Coronary artery (tissue), 2 donors: ENCODE data around the gene ANTXR1.

Experiments
- DNase-seq: peaks from one replicate; pipeline ENCODE4 v3.0.0-alpha.2; 2017; ENCODE audit warnings: low spot score
- H3K27ac ChIP-seq, 2 donors: fragments of 200-600 bp; sonication (generic); one replicate each; pipeline ENCODE4 v1.5.1; 2016 to 2019
- H3K4me3 ChIP-seq: fragments of 200-600 bp; sonication (generic); 2 replicates; pipeline ENCODE4 v1.5.1; 2016; ENCODE audit warnings: mild to moderate bottlenecking, moderate library complexity
- CTCF ChIP-seq: fragments of 200-600 bp; sonication (generic); IDR thresholded peaks from one replicate; pipeline ENCODE4 v1.5.1; 2019; ENCODE audit warnings: antibody characterized with exemption

ANTXR1 gene

GRCh38 chr2:69111076-69111475, 98.1 kb downstream of the ANTXR1 start:
- TF ChIP-seq CTCF: no peak
- H3K27ac ChIP-seq: peak overlapping the region; percentile 59 to 90
- no peak overlapping the region for H3K4me3 ChIP-seq
- no peak for DNase-seq

GRCh38 chr2:69113627-69114026, 100.6 kb downstream of the ANTXR1 start:
- H3K4me3 ChIP-seq: no peak overlapping the region
- peak overlapping the region in 1 of 2 donors; percentile 90 for H3K27ac ChIP-seq
- no peak for TF ChIP-seq CTCF
- DNase-seq: no peak

GRCh38 chr2:69114534-69114933, 101.6 kb downstream of the ANTXR1 start:
- TF ChIP-seq CTCF: no peak
- DNase-seq: no peak
- H3K27ac ChIP-seq: peak overlapping the region in 1 of 2 donors; percentile 90
- H3K4me3 ChIP-seq: no peak overlapping the region

DNA sequence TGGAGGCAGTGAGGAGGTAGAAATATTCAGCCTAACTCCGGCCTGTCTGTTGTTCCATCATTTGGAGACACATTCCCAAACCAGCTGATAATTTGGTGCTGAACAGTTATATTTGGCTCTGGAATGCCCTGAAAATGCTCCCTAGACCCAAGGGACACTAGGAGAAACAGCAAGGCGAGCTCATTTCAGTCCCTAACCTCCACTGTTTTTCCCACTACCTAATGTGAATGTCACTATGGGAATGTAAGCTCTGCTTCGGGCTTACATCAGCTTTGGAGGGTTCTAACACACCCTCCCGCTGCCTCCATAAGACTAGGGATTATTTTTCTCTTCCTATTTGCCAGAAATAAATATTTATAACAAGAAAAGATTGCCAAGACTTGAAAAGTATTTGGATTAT, 103.5 kb downstream of the ANTXR1 start:
- H3K27ac ChIP-seq: peak overlapping the region; percentile 29 to 90
- no peak for TF ChIP-seq CTCF
- no peak overlapping the region for H3K4me3 ChIP-seq
- no peak for DNase-seq

DNA sequence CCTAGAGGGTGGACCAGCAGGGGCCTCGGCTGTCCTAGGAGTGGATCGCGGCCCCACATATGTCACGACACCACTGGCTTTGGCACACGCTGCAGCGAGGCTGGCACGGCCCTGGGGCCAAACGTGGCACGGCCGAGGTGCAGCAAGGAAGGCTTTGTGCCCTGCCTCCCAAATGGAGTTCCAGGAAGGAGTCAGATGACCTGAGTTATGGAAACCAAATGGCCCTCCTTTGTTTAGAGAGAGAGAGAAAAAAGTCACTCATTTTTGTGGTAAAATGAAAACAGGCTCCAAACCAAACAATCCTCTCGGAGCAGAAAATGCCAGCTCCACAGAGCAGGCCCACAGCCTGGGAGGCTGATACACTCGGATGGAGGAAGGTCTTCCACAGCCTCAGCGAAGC, 105.6 kb downstream of the ANTXR1 start:
- H3K4me3 ChIP-seq: no peak overlapping the region
- H3K27ac ChIP-seq: peak overlapping the region; percentile 29 to 81
- no peak for TF ChIP-seq CTCF
- peak; percentile 78 for DNase-seq

GRCh38 chr2:69119104-69119894, 106.3 kb downstream of the ANTXR1 start:
- peak overlapping the region; percentile 29 to 81 for H3K27ac ChIP-seq
- no peak overlapping the region for H3K4me3 ChIP-seq
- TF ChIP-seq CTCF: no peak
- no peak for DNase-seq

- Histone ChIP-seq H3K4me3 (no peak overlapping the region), H3K27ac (peak overlapping the region in 1 of 2 donors; percentile 51)
- no peak for TF ChIP-seq CTCF
- no peak for DNase-seq
Observed at GRCh38 chr2:69122271-69122670, 109.3 kb downstream of the ANTXR1 start.
